BJ (cell line): ENCODE data around the gene AKR1E2. TPM values are rescaled to one million over a fixed set of nuclear protein-coding genes. Genes with fewer than 3 reads are reported as not detected.
A peak's percentile ranks its signal among the peaks of the same experiment; 100 is the strongest.

Source experiments
- CTCF ChIA-PET: fragments of 350-600 bp; formaldehyde crosslinking; extraction: SDS; loops from one replicate; lab custom pipeline; 2021; ENCODE audit warnings: antibody characterized with exemption, inconsistent platforms; lab: Yijun Ruan, JAX
- POLR2A ChIA-PET: fragments of 300-600 bp; sonication (Branson Sonifier 250); formaldehyde crosslinking; extraction: SDS; loops from one replicate; lab custom pipeline; 2021; ENCODE audit warnings: antibody characterized with exemption; lab: Charles Lee
- DNase-seq: peaks from one replicate; pipeline ENCODE4 v3.0.0-alpha.2; 2011; ENCODE audit warnings: low read depth
- H3K27me3 ChIP-seq: 2 replicates; pipeline ENCODE4 v1.6.0; 2011; ENCODE audit warnings: low read length; ENCODE audit not compliant: control insufficient read depth, insufficient read depth
- H3K36me3 ChIP-seq: 2 replicates; pipeline ENCODE4 v1.5.1; 2011; ENCODE audit warnings: low read length; ENCODE audit not compliant: control insufficient read depth, insufficient read depth
- H3K4me3 ChIP-seq: 2 replicates; pipeline ENCODE4 v1.5.1; 2011; ENCODE audit warnings: low read depth, mild to moderate bottlenecking, control low read depth, low read length
- CTCF ChIP-seq: IDR thresholded peaks from 2 replicates; pipeline ENCODE4 v1.5.1; 2011; ENCODE audit warnings: low read depth, mild to moderate bottlenecking, control low read depth, inconsistent platforms, low read length, moderate library complexity; ENCODE audit not compliant: insufficient read depth
- polyA minus RNA-seq: library from RNA; depleted of rRNA, polyadenylated mRNA; stranded (reverse); fragments of >200 nt; gene quantifications from 2 replicates; pipeline ENCODE4 v1.2.3, GENCODE V29; 2011; rRNA and poly(A)+ RNA removed
- polyA plus RNA-seq: library from polyadenylated mRNA; depleted of rRNA; stranded (reverse); fragments of >200 nt; gene quantifications from 2 replicates; pipeline ENCODE4 v1.2.3, GENCODE V29; 2011; rRNA removed

The AKR1E2 gene
- polyA plus RNA-seq (2.5 and 3.3 TPM in 2 replicates), polyA minus RNA-seq (9.7 and 16.4 TPM in 2 replicates)

- ChIA-PET CTCF (interaction anchor here (0.7 to 2.6 kb wide), 7 partner anchors 9 to 609 kb away, joined by 3 to 16 read pairs (median 7); no protein-coding TSS in a partner anchor), POLR2A (no interaction called here)
- Histone ChIP-seq H3K4me3 (peak within 1 kb of the TSS; percentile 60), H3K36me3 (no peaks in the 10 kb centered on the region), H3K27me3 (no peaks in the 10 kb centered on the region)
- TF ChIP-seq CTCF = no peak
- DNase-seq = peak; percentile 71
Measured at GRCh38 chr10:4825868-4826791, at the start of gene AKR1E2. Gene AKR1E2, plus strand, starts transcription at chr10:4826207. Its CDS starts 118 bp downstream, at chr10:4826325.

- no peak for TF ChIP-seq CTCF
- CTCF ChIA-PET = interaction anchor here (1.3 kb wide), 1 partner anchor 39 kb away, joined by 3 read pairs; no protein-coding TSS in a partner anchor
- no peaks in the 10 kb centered on the region for H3K27me3 ChIP-seq
- no peak for DNase-seq
- H3K4me3 ChIP-seq = no peak overlapping the region
- no peaks in the 10 kb centered on the region for H3K36me3 ChIP-seq
- POLR2A ChIA-PET = no interaction called here
Measured at GRCh38 chr10:4776234-4776638, 49.8 kb upstream of the AKR1E2 start.

GRCh38 chr10:4778761-4779160 is 47.2 kb upstream of the AKR1E2 start:
- Histone ChIP-seq H3K36me3 (no peaks in the 10 kb centered on the region), H3K4me3 (no peak overlapping the region), H3K27me3 (no peaks in the 10 kb centered on the region)
- no peak for DNase-seq
- CTCF ChIA-PET = no interaction called here
- POLR2A ChIA-PET = no interaction called here
- no peak for TF ChIP-seq CTCF

- POLR2A ChIA-PET = no interaction called here
- Histone ChIP-seq H3K4me3 (no peak overlapping the region), H3K27me3 (no peaks in the 10 kb centered on the region), H3K36me3 (no peaks in the 10 kb centered on the region)
- no peak for DNase-seq
- TF ChIP-seq CTCF = no peak
- CTCF ChIA-PET = interaction anchor here (0.6 to 2.4 kb wide), 3 partner anchors 31 to 1619 kb away, joined by 5 to 7 read pairs (median 5); no protein-coding TSS in a partner anchor
Measured at GRCh38 chr10:4780091-4780490, 45.9 kb upstream of the AKR1E2 start.

- DNase-seq = no peak
- ChIA-PET CTCF (interaction anchor here (0.6 to 2.4 kb wide), 5 partner anchors 23 to 1618 kb away, joined by 3 to 7 read pairs (median 5); no protein-coding TSS in a partner anchor), POLR2A (interaction anchor here (0.6 kb wide), 1 partner anchor 1007 kb away, joined by 5 read pairs; no protein-coding TSS in a partner anchor)
- TF ChIP-seq CTCF = no peak
- Histone ChIP-seq H3K4me3 (no peak overlapping the region), H3K27me3 (no peaks in the 10 kb centered on the region), H3K36me3 (no peaks in the 10 kb centered on the region)
Measured at GRCh38 chr10:4780782-4781181, 45.2 kb upstream of the AKR1E2 start.
